ENCODE data around the gene FAM107B. TPM values are rescaled to one million over a fixed set of nuclear protein-coding genes. Genes with fewer than 3 reads are reported as not detected.

The FAM107B gene
- total RNA-seq, 1 experiment from 2014 or later: 158 TPM

GRCh38 chr10:14523286-14523685 lies 251.4 kb downstream of the FAM107B start:
- no peaks in the 10 kb centered on the region for H3K9me3 ChIP-seq (ENCODE audit: low read length)
- no peak overlapping the region for H3K9ac ChIP-seq (ENCODE audit: low read length)
- no peaks in the 10 kb centered on the region for H3K9me2 ChIP-seq (replicated peaks; ENCODE audit: insufficient read depth, low read length)
- peaks cover 30% of the 10 kb centered on the region for H3K79me2 ChIP-seq (ENCODE audit: low read length)
- no peak overlapping the region for H3K4me2 ChIP-seq (ENCODE audit: low read depth, low read length, poor library complexity, severe bottlenecking)
- no peak overlapping the region for H3K4me3 ChIP-seq (ENCODE audit: low read length)
- H3K36me3 ChIP-seq (ENCODE audit: insufficient read depth, low read length): peaks cover 33% of the 10 kb centered on the region
- H3K27ac ChIP-seq (ENCODE audit: low read length): no peak overlapping the region
- no peak overlapping the region for H2AFZ ChIP-seq (ENCODE audit: low read length)
- H4K20me1 ChIP-seq (ENCODE audit: insufficient read depth, low read depth, low read length): no peaks in the 10 kb centered on the region; the same call in 1 of the 2 replicates
- H3K4me1 ChIP-seq (ENCODE audit: low read length): no peaks in the 10 kb centered on the region
- no peaks in the 10 kb centered on the region for H3K27me3 ChIP-seq (ENCODE audit: low read length)
- no peak for DNase-seq

GRCh38 chr10:14519785-14520184 lies 254.9 kb downstream of the FAM107B start:
- Histone ChIP-seq H3K4me2 (ENCODE audit: low read depth, low read length, poor library complexity, severe bottlenecking) (no peak overlapping the region), H3K36me3 (ENCODE audit: insufficient read depth, low read length) (peaks cover 41% of the 10 kb centered on the region), H3K4me1 (ENCODE audit: low read length) (no peaks in the 10 kb centered on the region), H3K27ac (ENCODE audit: low read length) (no peak overlapping the region), H3K79me2 (ENCODE audit: low read length) (peaks cover 12% of the 10 kb centered on the region), H3K9me2 (replicated peaks; ENCODE audit: insufficient read depth, low read length) (no peaks in the 10 kb centered on the region), H2AFZ (ENCODE audit: low read length) (no peak overlapping the region), H3K27me3 (ENCODE audit: low read length) (no peaks in the 10 kb centered on the region), H3K9me3 (ENCODE audit: low read length) (no peaks in the 10 kb centered on the region), H4K20me1 (ENCODE audit: insufficient read depth, low read depth, low read length) (no peaks in the 10 kb centered on the region; the same call in 1 of the 2 replicates), H3K4me3 (ENCODE audit: low read length) (no peak overlapping the region), H3K9ac (ENCODE audit: low read length) (no peak overlapping the region)
- no peak for DNase-seq

- no peak for DNase-seq
- Histone ChIP-seq H3K4me1 (ENCODE audit: low read length) (no peaks in the 10 kb centered on the region), H3K79me2 (ENCODE audit: low read length) (peaks cover 3% of the 10 kb centered on the region), H3K27me3 (ENCODE audit: low read length) (no peaks in the 10 kb centered on the region), H4K20me1 (ENCODE audit: insufficient read depth, low read depth, low read length) (no peaks in the 10 kb centered on the region; the same call in 1 of the 2 replicates), H2AFZ (ENCODE audit: low read length) (no peak overlapping the region), H3K9me3 (ENCODE audit: low read length) (no peaks in the 10 kb centered on the region), H3K27ac (ENCODE audit: low read length) (no peak overlapping the region), H3K9ac (ENCODE audit: low read length) (no peak overlapping the region), H3K36me3 (ENCODE audit: insufficient read depth, low read length) (peaks cover 41% of the 10 kb centered on the region), H3K4me2 (ENCODE audit: low read depth, low read length, poor library complexity, severe bottlenecking) (no peak overlapping the region), H3K4me3 (ENCODE audit: low read length) (no peak overlapping the region), H3K9me2 (replicated peaks; ENCODE audit: insufficient read depth, low read length) (no peaks in the 10 kb centered on the region)
These were observed 256.5 kb downstream of the FAM107B start for GRCh38 chr10:14518149-14518548.

- no peak for DNase-seq
- peaks cover 13% of the 10 kb centered on the region for H3K36me3 ChIP-seq (ENCODE audit: insufficient read depth, low read length)
- H3K9me2 ChIP-seq (replicated peaks; ENCODE audit: insufficient read depth, low read length): no peaks in the 10 kb centered on the region
- no peaks in the 10 kb centered on the region for H4K20me1 ChIP-seq (ENCODE audit: insufficient read depth, low read depth, low read length)
- no peak overlapping the region for H3K27ac ChIP-seq (ENCODE audit: low read length)
- no peaks in the 10 kb centered on the region for H3K9me3 ChIP-seq (ENCODE audit: low read length)
- no peak overlapping the region for H3K4me3 ChIP-seq (ENCODE audit: low read length)
- no peaks in the 10 kb centered on the region for H3K27me3 ChIP-seq (ENCODE audit: low read length)
- H3K79me2 ChIP-seq (ENCODE audit: low read length): no peaks in the 10 kb centered on the region
- no peak overlapping the region for H3K4me2 ChIP-seq (ENCODE audit: low read depth, low read length, poor library complexity, severe bottlenecking)
- H3K9ac ChIP-seq (ENCODE audit: low read length): no peak overlapping the region
- H3K4me1 ChIP-seq (ENCODE audit: low read length): no peaks in the 10 kb centered on the region
- no peak overlapping the region for H2AFZ ChIP-seq (ENCODE audit: low read length)
These were observed 261.6 kb downstream of the FAM107B start for GRCh38 chr10:14513123-14513522.

GRCh38 chr10:14510346-14510745 lies 264.4 kb downstream of the FAM107B start:
- Histone ChIP-seq H3K9me2 (replicated peaks; ENCODE audit: insufficient read depth, low read length) (no peaks in the 10 kb centered on the region), H2AFZ (ENCODE audit: low read length) (no peak overlapping the region), H3K79me2 (ENCODE audit: low read length) (no peaks in the 10 kb centered on the region), H4K20me1 (ENCODE audit: insufficient read depth, low read depth, low read length) (0 out of 2 replicates have a peak, but pooled peaks cover 3% of the 10 kb centered on the region), H3K9ac (ENCODE audit: low read length) (no peak overlapping the region), H3K4me3 (ENCODE audit: low read length) (no peak overlapping the region), H3K27ac (ENCODE audit: low read length) (no peak overlapping the region), H3K36me3 (ENCODE audit: insufficient read depth, low read length) (peaks cover 4% of the 10 kb centered on the region; the same call in 1 of the 2 replicates), H3K4me2 (ENCODE audit: low read depth, low read length, poor library complexity, severe bottlenecking) (no peak overlapping the region), H3K9me3 (ENCODE audit: low read length) (no peaks in the 10 kb centered on the region), H3K4me1 (ENCODE audit: low read length) (no peaks in the 10 kb centered on the region), H3K27me3 (ENCODE audit: low read length) (no peaks in the 10 kb centered on the region)
- no peak for DNase-seq

- H3K9me3 ChIP-seq (ENCODE audit: low read length): no peaks in the 10 kb centered on the region
- H3K27ac ChIP-seq (ENCODE audit: low read length): no peak overlapping the region
- H3K9me2 ChIP-seq (replicated peaks; ENCODE audit: insufficient read depth, low read length): no peaks in the 10 kb centered on the region
These were observed 266.0 kb downstream of the FAM107B start for GRCh38 chr10:14508725-14509124.

GRCh38 chr10:14507781-14508180 lies 266.9 kb downstream of the FAM107B start:
- peaks cover 8% of the 10 kb centered on the region for H3K4me1 ChIP-seq (ENCODE audit: low read length)
- no peaks in the 10 kb centered on the region for H3K9me2 ChIP-seq (replicated peaks; ENCODE audit: insufficient read depth, low read length)
- no peak for DNase-seq
- no peaks in the 10 kb centered on the region for H3K9me3 ChIP-seq (ENCODE audit: low read length)
- no peak overlapping the region for H2AFZ ChIP-seq (ENCODE audit: low read length)
- no peak overlapping the region for H3K27ac ChIP-seq (ENCODE audit: low read length)
- H3K4me2 ChIP-seq (ENCODE audit: low read depth, low read length, poor library complexity, severe bottlenecking): no peak overlapping the region
- no peaks in the 10 kb centered on the region for H3K79me2 ChIP-seq (ENCODE audit: low read length)
- H3K4me3 ChIP-seq (ENCODE audit: low read length): no peak overlapping the region
- no peak overlapping the region for H3K9ac ChIP-seq (ENCODE audit: low read length)
- H3K27me3 ChIP-seq (ENCODE audit: low read length): no peaks in the 10 kb centered on the region
- H3K36me3 ChIP-seq (ENCODE audit: insufficient read depth, low read length): peaks cover 4% of the 10 kb centered on the region; the same call in 1 of the 2 replicates
- 0 out of 2 replicates have a peak, but pooled peaks cover 3% of the 10 kb centered on the region for H4K20me1 ChIP-seq (ENCODE audit: insufficient read depth, low read depth, low read length)

More at GRCh38 chr10:14508725-14509124, 266.0 kb downstream of the FAM107B start:
- Histone ChIP-seq H3K4me1 (ENCODE audit: low read length) (no peaks in the 10 kb centered on the region), H3K9ac (ENCODE audit: low read length) (no peak overlapping the region), H4K20me1 (ENCODE audit: insufficient read depth, low read depth, low read length) (0 out of 2 replicates have a peak, but pooled peaks cover 3% of the 10 kb centered on the region), H3K4me3 (ENCODE audit: low read length) (no peak overlapping the region), H3K4me2 (ENCODE audit: low read depth, low read length, poor library complexity, severe bottlenecking) (no peak overlapping the region), H3K27me3 (ENCODE audit: low read length) (no peaks in the 10 kb centered on the region), H3K79me2 (ENCODE audit: low read length) (no peaks in the 10 kb centered on the region), H3K36me3 (ENCODE audit: insufficient read depth, low read length) (peaks cover 4% of the 10 kb centered on the region; the same call in 1 of the 2 replicates), H2AFZ (ENCODE audit: low read length) (no peak overlapping the region)
- DNase-seq: no peak

GRCh38 chr10:14507176-14507575 lies 267.5 kb downstream of the FAM107B start:
- Histone ChIP-seq H3K4me1 (ENCODE audit: low read length) (peaks cover 14% of the 10 kb centered on the region), H2AFZ (ENCODE audit: low read length) (no peak overlapping the region), H3K9me3 (ENCODE audit: low read length) (no peaks in the 10 kb centered on the region), H4K20me1 (ENCODE audit: insufficient read depth, low read depth, low read length) (0 out of 2 replicates have a peak, but pooled peaks cover 3% of the 10 kb centered on the region), H3K79me2 (ENCODE audit: low read length) (no peaks in the 10 kb centered on the region), H3K9ac (ENCODE audit: low read length) (no peak overlapping the region), H3K27ac (ENCODE audit: low read length) (no peak overlapping the region), H3K4me3 (ENCODE audit: low read length) (no peak overlapping the region), H3K27me3 (ENCODE audit: low read length) (no peaks in the 10 kb centered on the region), H3K36me3 (ENCODE audit: insufficient read depth, low read length) (peaks cover 4% of the 10 kb centered on the region; the same call in 1 of the 2 replicates), H3K4me2 (ENCODE audit: low read depth, low read length, poor library complexity, severe bottlenecking) (no peak overlapping the region), H3K9me2 (replicated peaks; ENCODE audit: insufficient read depth, low read length) (no peaks in the 10 kb centered on the region)
- no peak for DNase-seq

Data from Karpas-422 (cell line).